ENCODE data around the gene LRMDA. TPM values are rescaled to one million over a fixed set of nuclear protein-coding genes. Genes with fewer than 3 reads are reported as not detected.

LRMDA gene
- total and polyA plus RNA-seq, 12 donors, result 30.7 to 132 (median 78.1) TPM

- H3K4me1 ChIP-seq (replicated peaks in 1 of 2), result peaks cover 0 to 10% of the 10 kb centered on the region in 2 donors
- no peaks in the 10 kb centered on the region for H3K27me3 ChIP-seq
- H3K4me3 ChIP-seq, result peak overlapping the region in 2 of 4 donors; percentile 25 to 72
- H3K9me3 ChIP-seq (replicated peaks in 1 of 3), result no peaks in the 10 kb centered on the region
- TF ChIP-seq CTCF (IDR thresholded peaks at IDR 0.05) (no peak), POLR2A (IDR thresholded peaks at IDR 0.05) (no peak)
- intact Hi-C loops (cut with DNase I), result loop anchor here (5.0 to 10.0 kb wide), 3 partner anchors 100 to 1147 kb away; no protein-coding TSS in a partner anchor
- H3K36me3 ChIP-seq (replicated peaks in 1 of 2), result peaks cover 0 to 19% of the 10 kb centered on the region in 2 donors
- 59 to 71% (median 67%) methylated on average over 19 of the region's 19 CpGs for WGBS, 4 donors
- peak overlapping the region in 4 of 5 donors; percentile 72 to 97 (median 91) for H3K27ac ChIP-seq
- peak in 3 of 7 donors; percentile 13 to 39 (median 38) for DNase-seq
Measured at GRCh38 chr10:75397496-75398199, 33.8 kb upstream of the LRMDA start.

DNA sequence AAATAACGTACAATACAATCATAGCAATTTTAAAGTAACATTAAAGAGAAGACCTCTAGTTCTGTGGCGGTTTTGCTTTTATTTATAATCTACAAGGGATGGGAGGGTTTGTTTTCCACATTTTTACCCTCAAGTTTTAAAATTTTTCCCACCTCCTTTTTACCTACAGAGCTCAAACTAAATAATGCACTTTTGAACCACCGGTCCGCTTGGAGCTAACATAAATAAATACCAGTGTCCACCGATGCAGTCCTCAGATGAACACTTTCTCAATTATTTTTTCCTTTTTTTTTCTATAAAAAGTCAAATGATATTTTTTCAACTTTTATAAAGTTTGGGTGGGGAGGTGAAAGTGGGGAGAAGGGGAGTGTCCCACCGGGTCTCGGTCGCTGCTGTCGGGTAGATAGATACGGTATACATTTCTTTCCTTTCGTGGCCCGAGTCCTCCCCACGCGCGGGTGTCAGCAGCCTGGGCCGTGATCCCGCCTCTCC is 33.2 kb upstream of the LRMDA start:
- no peak for DNase-seq
- H3K9me3 ChIP-seq (replicated peaks in 1 of 3), result no peaks in the 10 kb centered on the region
- H3K4me1 ChIP-seq (replicated peaks in 1 of 2), result peaks cover 0 to 10% of the 10 kb centered on the region in 2 donors
- H3K36me3 ChIP-seq (replicated peaks in 1 of 2), result peaks cover 0 to 19% of the 10 kb centered on the region in 2 donors
- 46 to 54% (median 49%) methylated on average over 16 to 17 of the region's 17 CpGs for WGBS, 4 donors
- TF ChIP-seq CTCF (IDR thresholded peaks at IDR 0.05) (no peak), POLR2A (IDR thresholded peaks at IDR 0.05) (no peak)
- H3K4me3 ChIP-seq, result peak overlapping the region in 3 of 4 donors; percentile 29 to 99 (median 72)
- H3K27ac ChIP-seq, result peak overlapping the region in 4 of 5 donors; percentile 93 to 99 (median 96)
- no peaks in the 10 kb centered on the region for H3K27me3 ChIP-seq
- intact Hi-C loops (cut with DNase I), result loop anchor here (5.0 to 10.0 kb wide), 3 partner anchors 101 to 1147 kb away; no protein-coding TSS in a partner anchor

GRCh38 chr10:75398692-75399460 is 32.5 kb upstream of the LRMDA start:
- DNase-seq, result peak; percentile 35 to 59 (median 54)
- no peaks in the 10 kb centered on the region for H3K27me3 ChIP-seq
- 24 to 59% (median 36%) methylated on average over 17 to 76 of the region's 76 CpGs for WGBS, 4 donors
- TF ChIP-seq CTCF (IDR thresholded peaks at IDR 0.05), result no peak
- TF ChIP-seq POLR2A (IDR thresholded peaks at IDR 0.05), result no peak
- peaks cover 0 to 19% of the 10 kb centered on the region in 2 donors for H3K36me3 ChIP-seq (replicated peaks in 1 of 2)
- peaks cover 0 to 10% of the 10 kb centered on the region in 2 donors for H3K4me1 ChIP-seq (replicated peaks in 1 of 2)
- H3K9me3 ChIP-seq (replicated peaks in 1 of 3), result no peaks in the 10 kb centered on the region
- intact Hi-C loops (cut with DNase I), result loop anchor here (5.0 to 10.0 kb wide), 3 partner anchors 102 to 1146 kb away; no protein-coding TSS in a partner anchor
- H3K4me3 ChIP-seq, result peak overlapping the region; percentile 0 to 99 (median 50)
- H3K27ac ChIP-seq, result peak overlapping the region in 4 of 5 donors; percentile 93 to 99 (median 96)

Measured in adrenal gland (tissue), 12 donors.